GM23248 (cell line): Measurements from ENCODE around the gene SSX2IP. TPM values are rescaled to one million over a fixed set of nuclear protein-coding genes. Genes with fewer than 3 reads are reported as not detected.

Experiments
- DNase-seq: peaks from one replicate; pipeline ENCODE4 v3.0.0-alpha.2; 2015
- H2AFZ ChIP-seq: fragments of 200-600 bp; sonication (generic); 2 replicates; pipeline ENCODE4 v1.6.1; 2016; ENCODE audit warnings: antibody characterized with exemption
- H3F3A ChIP-seq: fragments of 200-600 bp; sonication (generic); 2 replicates; pipeline ENCODE4 v1.6.1; 2016; ENCODE audit warnings: mild to moderate bottlenecking, antibody characterized with exemption, mixed run types; ENCODE audit not compliant: insufficient read depth
- H3K27ac ChIP-seq: fragments of 200-600 bp; sonication (generic); 2 replicates; pipeline ENCODE4 v1.5.1; 2016; ENCODE audit warnings: mild to moderate bottlenecking
- H3K27me3 ChIP-seq: fragments of 200-600 bp; sonication (generic); replicated peaks from 2 replicates; pipeline ENCODE4 v1.6.1; 2016; ENCODE audit warnings: mild to moderate bottlenecking; ENCODE audit not compliant: insufficient read depth
- H3K36me3 ChIP-seq: fragments of 200-600 bp; sonication (generic); 2 replicates; pipeline ENCODE4 v1.6.1; 2016; ENCODE audit warnings: low read depth, mild to moderate bottlenecking
- H3K4me1 ChIP-seq: fragments of 200-600 bp; sonication (generic); 2 replicates; pipeline ENCODE4 v1.6.1; 2016; ENCODE audit warnings: mild to moderate bottlenecking; ENCODE audit not compliant: insufficient read depth
- H3K4me2 ChIP-seq: fragments of 200-600 bp; sonication (generic); one replicate; pipeline ENCODE4 v1.6.1; 2016; ENCODE audit warnings: mild to moderate bottlenecking; ENCODE audit not compliant: unreplicated experiment
- H3K4me3 ChIP-seq: fragments of 200-600 bp; sonication (generic); 2 replicates; pipeline ENCODE4 v1.5.1; 2016; ENCODE audit warnings: mild to moderate bottlenecking
- H3K79me2 ChIP-seq: fragments of 200-600 bp; sonication (generic); 2 replicates; pipeline ENCODE4 v1.6.1; 2016; ENCODE audit warnings: mild to moderate bottlenecking; ENCODE audit not compliant: insufficient read depth
- H3K9ac ChIP-seq: fragments of 200-600 bp; sonication (generic); 2 replicates; pipeline ENCODE4 v1.6.1; 2016; ENCODE audit warnings: mild to moderate bottlenecking
- H3K9me2 ChIP-seq: fragments of 200-600 bp; sonication (generic); 2 replicates; pipeline ENCODE4 v1.6.1; 2016; ENCODE audit warnings: mixed run types, mild to moderate bottlenecking, moderate library complexity; ENCODE audit not compliant: insufficient read depth
- H3K9me3 ChIP-seq: fragments of 200-600 bp; sonication (generic); one replicate; pipeline ENCODE4 v1.6.1; 2017; ENCODE audit warnings: low read depth
- H4K20me1 ChIP-seq: fragments of 200-600 bp; sonication (generic); 2 replicates; pipeline ENCODE4 v1.6.0; 2016; ENCODE audit not compliant: insufficient read depth
- EZH2 ChIP-seq: fragments of 200-600 bp; sonication (generic); IDR thresholded peaks from 2 replicates; pipeline ENCODE4 v1.6.1; 2018; ENCODE audit warnings: antibody characterized with exemption, mild to moderate bottlenecking; ENCODE audit not compliant: insufficient read depth, poor library complexity, severe bottlenecking
- EZH2phosphoT487 ChIP-seq: fragments of 200-600 bp; sonication (generic); IDR thresholded peaks from 2 replicates; pipeline ENCODE4 v1.6.1; 2018; ENCODE audit warnings: antibody characterized with exemption, moderate library complexity, mild to moderate bottlenecking, low read depth; ENCODE audit not compliant: insufficient read depth
- WGBS, 2 experiments: methylation state at CpG; one replicate each; pipeline ENCODE4 v1.1.6; 2015 to 2017; ENCODE audit warnings: low lambda C conversion rate in 2 of 2, low coverage in 1 of 2; ENCODE audit errors: missing lambda C conversion rate in 2 of 2; 5-methylcytosine and 5-hydroxymethylcytosine counted together
- in situ Hi-C: fragments of 300-500 bp; cut with MboI; formaldehyde crosslinking; loops from 2 replicates; pipeline ENCODE4 v1.15.0; 2020
- polyA plus RNA-seq: library from polyadenylated mRNA; unstranded; fragments of >200 nt; fragmentation: Nextera tagmentation; extraction: Ambion mirVana; gene quantifications from 2 replicates; pipeline ENCODE4 v1.2.1, GENCODE V29; 2016
- total RNA-seq: library from RNA; depleted of rRNA; stranded (reverse); fragments of >200 nt; shearing (Covaris generic); gene quantifications from 2 replicates; pipeline ENCODE4 v1.2.3, GENCODE V29; 2014

Gene SSX2IP
- total and polyA plus RNA-seq, 2 experiments from 2014 or later = 11.3 to 15.3 TPM

DNA sequence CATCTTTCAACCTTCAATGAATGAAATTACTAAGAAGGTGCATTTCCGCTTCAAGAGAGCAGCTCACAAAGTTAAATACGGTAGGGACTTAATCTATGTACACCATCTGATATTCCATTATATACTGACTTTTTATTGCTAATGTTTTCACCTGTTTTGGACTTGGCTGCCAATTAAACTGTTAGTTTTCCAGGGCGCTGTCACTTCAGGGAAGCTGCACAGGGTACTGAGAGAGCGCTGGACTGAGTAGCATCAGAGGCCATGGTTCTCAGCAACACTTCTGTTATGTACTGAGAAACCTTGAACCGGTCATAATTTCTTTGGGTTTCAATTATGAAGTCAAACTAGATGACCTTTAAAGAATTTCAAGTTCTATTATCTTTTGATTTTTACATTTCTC is 8.2 kb downstream of the SSX2IP start:
- no peaks in the 10 kb centered on the region for H3F3A ChIP-seq
- H3K4me3 ChIP-seq = no peak overlapping the region
- no peak overlapping the region for H3K9ac ChIP-seq
- no peaks in the 10 kb centered on the region for H4K20me1 ChIP-seq
- no peaks in the 10 kb centered on the region for H3K27me3 ChIP-seq
- H3K4me1 ChIP-seq = no peaks in the 10 kb centered on the region
- TF ChIP-seq EZH2phosphoT487 (no peak), EZH2 (no peak)
- H3K27ac ChIP-seq = no peak overlapping the region
- no peaks in the 10 kb centered on the region for H3K9me2 ChIP-seq
- H2AFZ ChIP-seq = no peak overlapping the region
- in situ Hi-C loops = no loop called here
- WGBS, 2 experiments = 96 to 98% methylated on average over 5 of the region's 5 CpGs
- H3K79me2 ChIP-seq = peaks cover 100% of the 10 kb centered on the region
- no peak overlapping the region for H3K4me2 ChIP-seq
- no peaks in the 10 kb centered on the region for H3K36me3 ChIP-seq
- DNase-seq = no peak
- peaks cover 2% of the 10 kb centered on the region for H3K9me3 ChIP-seq

DNA sequence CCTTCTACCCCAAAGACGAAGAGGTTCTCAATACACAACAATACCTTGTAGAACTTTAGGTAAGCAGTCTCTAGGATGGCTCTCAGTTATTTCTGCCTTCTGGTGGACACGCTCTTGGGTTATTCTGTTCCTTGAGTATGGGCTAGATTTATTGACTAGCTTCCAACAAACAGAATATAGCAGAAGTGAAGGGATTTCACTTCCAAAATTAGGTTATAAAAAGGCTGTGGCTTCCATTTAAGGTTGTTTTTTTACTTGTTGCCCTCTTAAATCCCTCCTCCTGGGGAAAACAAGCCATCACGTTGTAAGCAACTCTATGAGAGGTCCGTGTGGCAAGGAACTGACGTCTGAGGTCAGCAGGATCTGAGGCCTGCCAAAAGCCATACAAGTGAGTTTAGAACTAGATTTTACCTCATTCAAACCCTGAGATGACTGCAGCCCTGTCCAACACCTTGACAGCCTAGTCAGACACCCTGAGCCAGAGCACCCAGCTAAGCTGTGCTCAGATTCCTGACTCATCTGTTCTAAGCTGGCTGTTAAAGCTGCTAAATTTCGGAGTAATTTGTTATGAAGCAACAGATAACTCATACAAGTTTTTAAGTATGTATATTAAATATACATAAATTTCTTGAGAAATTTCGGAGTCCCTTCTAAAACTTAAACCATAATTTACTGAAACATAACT is 12.7 kb downstream of the SSX2IP start:
- H3K4me3 ChIP-seq = no peak overlapping the region
- H3K4me2 ChIP-seq = no peak overlapping the region
- no peaks in the 10 kb centered on the region for H3K27me3 ChIP-seq
- H3K79me2 ChIP-seq = peaks cover 94% of the 10 kb centered on the region
- H3K9me3 ChIP-seq = peaks cover 3% of the 10 kb centered on the region
- H4K20me1 ChIP-seq = no peaks in the 10 kb centered on the region
- H2AFZ ChIP-seq = no peak overlapping the region
- no peaks in the 10 kb centered on the region for H3K36me3 ChIP-seq
- 80 to 82% methylated on average over 7 of the region's 7 CpGs for WGBS, 2 experiments
- no peak overlapping the region for H3K9ac ChIP-seq
- H3F3A ChIP-seq = no peaks in the 10 kb centered on the region
- no peaks in the 10 kb centered on the region for H3K4me1 ChIP-seq
- in situ Hi-C loops = no loop called here
- no peak for DNase-seq
- no peaks in the 10 kb centered on the region for H3K9me2 ChIP-seq
- H3K27ac ChIP-seq = no peak overlapping the region
- TF ChIP-seq EZH2phosphoT487 = no peak

DNA sequence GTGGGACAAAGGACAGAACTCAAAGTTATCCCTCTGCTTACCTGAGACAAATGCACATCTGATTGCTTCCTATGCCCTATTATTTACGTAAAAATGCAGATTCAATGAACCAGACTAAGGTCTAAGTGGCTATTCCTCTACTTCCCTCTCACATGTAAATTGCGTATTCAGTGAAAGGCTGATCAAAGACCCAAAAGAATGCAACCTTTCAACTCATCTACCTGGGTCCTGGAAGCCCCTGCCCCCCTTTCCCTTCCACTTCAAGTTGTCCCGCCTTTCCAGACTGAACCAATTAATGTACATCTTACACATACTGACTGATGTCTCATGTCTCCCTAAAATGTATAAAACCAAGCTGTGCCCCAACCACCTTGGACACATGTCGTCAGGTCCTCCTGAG is 14.6 kb downstream of the SSX2IP start:
- Histone ChIP-seq H3K36me3 (no peaks in the 10 kb centered on the region), H3K4me3 (no peak overlapping the region), H3K79me2 (peaks cover 90% of the 10 kb centered on the region), H3K9me2 (no peaks in the 10 kb centered on the region), H3K27ac (no peak overlapping the region), H2AFZ (no peak overlapping the region), H3K4me1 (no peaks in the 10 kb centered on the region), H3K27me3 (no peaks in the 10 kb centered on the region), H3K4me2 (no peak overlapping the region), H3K9me3 (peaks cover 3% of the 10 kb centered on the region), H4K20me1 (no peaks in the 10 kb centered on the region), H3K9ac (no peak overlapping the region), H3F3A (no peaks in the 10 kb centered on the region)
- WGBS, 2 experiments = 95% methylated on average over 4 of the region's 4 CpGs
- in situ Hi-C loops = no loop called here
- TF ChIP-seq EZH2phosphoT487 = no peak
- no peak for DNase-seq

DNA sequence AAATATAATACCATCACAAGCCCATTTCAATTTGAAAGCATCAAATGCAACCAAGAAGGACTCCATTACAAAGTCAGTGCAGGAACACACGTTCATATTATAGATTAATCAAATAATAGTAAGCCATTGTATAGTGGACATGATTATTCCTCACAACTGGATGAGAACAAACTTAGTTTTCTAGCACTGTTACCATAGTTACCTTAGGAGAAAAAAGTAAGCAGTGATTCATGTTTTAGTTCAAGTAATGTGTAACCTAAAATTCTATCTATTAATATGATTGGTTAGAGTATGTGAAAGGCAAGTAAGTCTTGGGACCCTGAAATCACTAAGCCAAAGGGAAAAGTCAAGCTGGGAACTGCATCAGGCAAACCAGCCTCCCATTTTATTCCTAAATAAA is 15.2 kb downstream of the SSX2IP start:
- peaks cover 3% of the 10 kb centered on the region for H3K9me3 ChIP-seq
- TF ChIP-seq EZH2 = no peak
- TF ChIP-seq EZH2phosphoT487 = no peak
- no peaks in the 10 kb centered on the region for H3K9me2 ChIP-seq
- in situ Hi-C loops = no loop called here
- peaks cover 85% of the 10 kb centered on the region for H3K79me2 ChIP-seq
- no peaks in the 10 kb centered on the region for H3F3A ChIP-seq
- no peaks in the 10 kb centered on the region for H3K4me1 ChIP-seq
- no peak overlapping the region for H3K27ac ChIP-seq
- no peak overlapping the region for H3K4me2 ChIP-seq
- DNase-seq = peak; percentile 61
- H3K36me3 ChIP-seq = no peaks in the 10 kb centered on the region
- no peak overlapping the region for H2AFZ ChIP-seq
- no peaks in the 10 kb centered on the region for H3K27me3 ChIP-seq
- no peak overlapping the region for H3K4me3 ChIP-seq
- no peak overlapping the region for H3K9ac ChIP-seq
- H4K20me1 ChIP-seq = no peaks in the 10 kb centered on the region
- WGBS, 2 experiments = 26 to 40% methylated on average over 1 of the region's 1 CpG

DNA sequence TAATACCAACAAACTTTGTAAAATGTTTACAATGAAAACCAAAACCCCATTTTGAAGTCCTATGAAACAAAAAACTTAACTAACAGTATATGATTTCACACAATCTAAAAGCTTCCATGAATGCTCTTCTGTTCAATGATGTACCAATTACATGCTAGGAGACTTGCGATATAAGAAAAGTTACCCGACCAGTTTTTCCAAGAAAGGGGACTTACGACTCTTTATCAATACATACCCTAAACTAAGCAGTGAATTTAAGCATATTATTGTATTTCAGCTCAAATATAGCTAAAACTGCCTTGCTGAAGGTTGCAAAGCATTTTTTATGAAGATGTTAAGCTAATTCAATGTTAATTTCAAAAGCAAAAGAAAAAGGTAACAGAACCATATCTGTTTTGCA is 15.6 kb downstream of the SSX2IP start:
- TF ChIP-seq EZH2phosphoT487 = no peak
- no peak for TF ChIP-seq EZH2
- Histone ChIP-seq H3K9me3 (peaks cover 3% of the 10 kb centered on the region), H3K9me2 (no peaks in the 10 kb centered on the region), H3K27me3 (no peaks in the 10 kb centered on the region), H3K4me2 (no peak overlapping the region), H3F3A (no peaks in the 10 kb centered on the region), H3K9ac (no peak overlapping the region), H3K27ac (no peak overlapping the region), H3K79me2 (peaks cover 81% of the 10 kb centered on the region), H2AFZ (no peak overlapping the region), H3K36me3 (no peaks in the 10 kb centered on the region), H4K20me1 (no peaks in the 10 kb centered on the region), H3K4me3 (no peak overlapping the region), H3K4me1 (no peaks in the 10 kb centered on the region)
- in situ Hi-C loops = no loop called here
- WGBS, 2 experiments = 89 to 90% methylated on average over 3 of the region's 3 CpGs
- DNase-seq = no peak
